Measurements from ENCODE around the gene MEAF6.

MEAF6 gene

DNA sequence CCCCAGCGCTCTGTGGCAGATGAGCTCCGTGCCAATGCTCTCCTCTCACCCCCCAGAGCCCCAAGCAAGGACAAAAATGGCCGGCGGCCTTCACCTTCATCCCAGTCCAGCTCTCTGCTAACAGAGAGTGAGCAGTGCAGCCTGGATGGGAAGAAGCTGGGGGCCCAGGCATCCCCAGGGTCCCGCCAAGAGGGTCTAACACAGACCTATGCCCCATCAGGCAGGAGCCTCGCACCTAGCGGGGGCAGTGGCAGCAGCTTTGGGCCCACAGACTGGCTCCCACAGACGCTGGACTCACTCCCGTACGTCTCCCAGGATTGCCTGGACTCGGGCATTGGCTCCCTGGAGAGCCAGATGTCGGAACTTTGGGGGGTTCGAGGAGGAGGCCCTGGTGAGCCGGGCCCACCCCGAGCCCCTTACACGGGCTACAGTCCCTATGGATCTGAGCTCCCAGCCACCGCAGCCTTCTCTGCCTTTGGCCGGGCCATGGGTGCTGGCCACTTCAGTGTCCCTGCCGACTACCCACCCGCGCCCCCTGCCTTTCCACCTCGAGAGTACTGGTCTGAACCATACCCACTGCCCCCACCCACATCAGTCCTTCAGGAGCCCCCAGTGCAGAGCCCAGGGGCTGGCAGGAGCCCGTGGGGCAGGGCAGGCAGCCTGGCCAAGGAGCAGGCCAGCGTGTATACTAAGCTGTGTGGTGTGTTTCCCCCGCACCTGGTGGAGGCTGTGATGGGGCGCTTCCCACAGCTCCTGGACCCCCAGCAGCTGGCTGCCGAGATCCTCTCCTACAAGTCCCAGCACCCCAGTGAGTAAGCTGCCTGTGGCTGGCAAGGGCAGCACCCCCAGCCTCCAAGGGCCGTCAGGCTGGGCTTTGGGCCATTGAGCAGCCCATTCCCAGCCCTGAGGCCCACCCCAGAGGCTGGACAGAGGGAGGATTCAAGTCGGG, 31.5 kb downstream of the MEAF6 start:
- no peak for DNase-seq

DNA sequence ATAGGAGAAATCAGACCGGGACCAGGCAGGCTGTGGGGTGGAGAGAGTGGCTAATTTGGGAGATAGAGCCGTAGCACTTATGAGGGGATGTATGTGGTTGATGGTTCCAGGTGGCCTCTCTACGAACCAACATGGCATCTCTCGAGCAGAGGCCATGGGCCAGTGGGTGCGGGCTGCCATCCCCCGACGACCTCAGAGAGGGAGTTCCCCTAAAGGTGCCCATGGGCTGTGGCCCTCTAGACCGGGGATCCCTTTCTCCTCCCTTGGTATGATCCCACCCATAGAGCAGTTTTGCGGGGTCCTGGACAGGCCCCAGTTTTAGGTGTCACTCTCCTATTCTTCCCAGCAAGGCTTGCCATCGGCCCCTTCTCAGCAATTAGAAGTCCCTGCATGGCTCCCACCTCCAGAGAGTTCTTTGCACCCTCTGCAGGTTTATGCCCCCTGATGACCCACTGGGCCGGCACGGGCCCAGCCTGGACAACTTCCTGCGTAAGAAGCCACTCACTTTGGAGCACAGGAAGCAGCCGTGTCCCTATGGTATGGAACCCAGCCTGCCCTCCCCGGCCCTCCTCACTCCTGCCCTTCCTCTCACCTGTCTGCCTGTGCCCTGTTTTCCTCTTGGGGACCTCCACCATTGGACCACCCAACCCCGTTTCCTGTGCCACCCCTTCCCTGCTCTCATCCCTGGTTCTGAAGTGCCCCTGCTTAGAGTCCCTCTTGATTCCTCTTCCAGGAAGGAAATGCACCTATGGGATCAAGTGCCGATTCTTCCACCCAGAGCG, 32.4 kb downstream of the MEAF6 start:
- no peak for DNase-seq

DNA sequence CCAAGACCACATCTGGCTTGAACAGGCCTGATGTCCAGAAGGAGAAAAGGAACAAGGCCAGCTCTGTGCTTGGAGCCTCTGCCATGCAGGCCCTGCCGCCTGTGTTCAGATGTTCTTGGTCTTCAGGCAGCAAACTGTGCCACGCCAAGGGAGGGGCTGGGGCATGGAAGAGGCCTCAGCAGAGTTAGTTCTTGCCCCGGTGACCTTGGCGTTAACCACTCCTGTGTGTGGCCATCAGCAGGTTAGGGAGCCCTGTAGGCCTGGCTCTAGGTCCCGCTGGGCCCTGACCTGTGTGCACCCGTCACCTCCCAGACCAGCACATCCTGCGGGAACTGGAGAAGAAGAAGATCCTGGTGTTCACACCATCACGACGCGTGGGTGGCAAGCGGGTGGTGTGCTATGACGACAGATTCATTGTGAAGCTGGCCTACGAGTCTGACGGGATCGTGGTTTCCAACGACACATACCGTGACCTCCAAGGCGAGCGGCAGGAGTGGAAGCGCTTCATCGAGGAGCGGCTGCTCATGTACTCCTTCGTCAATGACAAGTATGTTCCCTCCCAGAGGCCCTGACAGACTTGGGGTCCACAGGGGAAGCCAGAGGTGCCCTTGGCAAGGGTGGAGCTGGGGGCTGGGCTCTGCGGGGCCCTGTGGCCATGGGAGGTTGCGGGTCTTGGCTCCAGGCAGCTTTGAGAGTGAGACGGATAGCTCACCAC, 33.1 kb downstream of the MEAF6 start:
- DNase-seq: no peak

DNA sequence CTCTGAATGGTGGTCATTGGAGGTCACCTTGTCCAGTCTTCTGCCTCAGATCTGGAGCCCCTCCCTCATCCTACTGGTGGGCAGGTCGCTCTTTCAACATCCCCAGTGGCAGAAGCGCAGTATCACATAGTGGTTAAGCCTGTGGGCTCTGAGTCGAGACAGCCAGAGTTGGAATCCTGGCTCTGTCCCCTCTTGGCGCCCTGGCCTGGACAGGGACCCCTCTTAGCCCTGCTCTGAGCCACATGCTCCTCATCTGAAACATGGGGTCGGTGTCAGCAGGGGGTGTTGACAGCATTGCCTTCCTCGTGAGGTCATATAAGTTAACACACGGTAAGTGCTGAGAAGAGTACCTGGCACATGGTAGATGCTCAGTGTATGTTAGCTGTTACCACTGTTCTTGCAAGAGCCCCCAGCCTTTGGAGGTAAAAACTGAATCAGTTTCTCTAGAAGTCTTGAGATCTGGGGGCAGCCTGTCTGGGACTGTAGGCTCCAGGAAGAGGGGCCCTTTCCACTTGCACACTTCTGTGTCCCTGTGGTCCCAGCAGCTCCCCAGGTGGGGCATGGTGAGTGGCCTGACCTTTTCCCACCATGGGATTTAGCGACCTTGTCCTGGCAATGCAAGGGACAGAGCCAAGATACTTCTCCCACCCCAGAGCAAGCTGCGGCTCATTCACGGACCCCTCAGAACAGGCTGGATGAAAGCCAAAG, 33.8 kb downstream of the MEAF6 start:
- no peak for DNase-seq

DNA sequence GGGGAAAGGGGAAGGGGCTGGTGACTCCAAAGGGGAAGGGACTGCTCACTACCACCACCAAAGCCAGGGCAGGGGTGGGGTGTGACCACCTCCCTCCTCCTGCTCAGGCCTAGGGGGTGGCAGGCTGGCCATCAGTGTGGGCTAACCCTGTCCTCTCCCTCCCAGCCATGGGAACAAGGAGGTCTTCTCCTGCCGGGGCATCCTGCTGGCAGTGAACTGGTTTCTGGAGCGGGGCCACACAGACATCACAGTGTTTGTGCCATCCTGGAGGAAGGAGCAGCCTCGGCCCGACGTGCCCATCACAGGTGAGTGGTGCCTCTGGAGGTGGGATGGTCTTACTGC, 34.5 kb downstream of the MEAF6 start:
- DNase-seq: no peak

DNA sequence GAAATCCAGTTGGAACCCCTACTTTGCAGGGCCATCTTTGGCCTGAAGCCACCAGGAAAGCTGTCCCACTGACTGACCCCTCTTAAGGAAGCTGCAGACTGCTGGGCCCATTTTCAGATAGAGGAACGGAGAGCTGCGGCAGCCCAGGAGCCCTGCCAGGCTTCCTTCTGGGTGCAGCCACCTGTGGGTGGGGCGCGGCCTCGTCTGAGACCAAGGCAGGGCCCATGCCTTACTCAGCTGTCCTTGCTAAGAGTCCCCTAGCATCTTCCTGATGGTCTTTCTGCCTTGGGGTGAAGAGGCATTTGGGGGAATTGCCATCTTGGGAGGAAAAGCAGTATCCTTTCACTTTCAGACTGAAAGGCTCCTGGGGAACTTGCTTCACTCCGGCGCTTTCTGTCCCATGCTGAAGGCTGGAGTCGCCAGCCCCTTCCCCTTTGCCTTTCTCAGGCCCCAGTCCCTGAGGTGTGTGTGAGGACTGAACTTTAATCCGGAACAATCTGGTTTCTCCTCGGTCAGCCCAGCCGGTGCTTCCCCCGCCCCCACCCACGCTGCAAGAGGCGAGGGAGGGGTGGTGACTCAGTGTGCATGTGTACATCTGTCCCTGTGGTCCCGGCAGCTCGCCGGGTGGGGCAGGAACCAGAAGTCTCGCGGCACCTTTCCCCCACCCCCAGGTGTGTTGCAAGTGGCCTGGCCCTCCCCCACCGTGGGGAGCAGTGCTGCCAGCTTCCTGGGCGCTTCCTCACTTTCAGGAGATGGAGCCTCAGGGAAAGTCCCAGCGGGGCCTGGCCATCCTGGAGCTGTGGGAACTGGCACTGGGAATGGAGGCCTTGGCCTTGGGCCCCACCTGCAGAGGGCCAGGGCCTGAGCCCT, 35.1 kb downstream of the MEAF6 start:
- DNase-seq: no peak

DNA sequence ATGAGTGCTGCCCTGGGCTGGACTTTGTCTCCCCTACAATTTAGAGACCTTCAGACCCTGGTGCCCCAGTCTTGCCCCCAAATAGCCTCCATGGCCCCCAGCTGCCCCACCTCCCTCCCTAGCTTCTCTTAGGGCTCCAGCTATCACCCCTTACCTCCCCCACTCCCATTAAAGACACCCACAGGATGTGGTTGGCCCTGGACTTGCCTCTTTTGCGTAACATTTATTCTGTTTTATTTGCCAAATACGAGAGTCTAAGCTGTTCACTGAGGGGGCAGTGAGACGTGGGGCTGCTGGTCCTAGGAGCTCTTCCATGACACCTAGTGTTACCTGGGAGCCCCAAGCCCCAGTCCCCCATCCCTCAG, 35.7 kb downstream of the MEAF6 start:
- DNase-seq: no peak

DNA sequence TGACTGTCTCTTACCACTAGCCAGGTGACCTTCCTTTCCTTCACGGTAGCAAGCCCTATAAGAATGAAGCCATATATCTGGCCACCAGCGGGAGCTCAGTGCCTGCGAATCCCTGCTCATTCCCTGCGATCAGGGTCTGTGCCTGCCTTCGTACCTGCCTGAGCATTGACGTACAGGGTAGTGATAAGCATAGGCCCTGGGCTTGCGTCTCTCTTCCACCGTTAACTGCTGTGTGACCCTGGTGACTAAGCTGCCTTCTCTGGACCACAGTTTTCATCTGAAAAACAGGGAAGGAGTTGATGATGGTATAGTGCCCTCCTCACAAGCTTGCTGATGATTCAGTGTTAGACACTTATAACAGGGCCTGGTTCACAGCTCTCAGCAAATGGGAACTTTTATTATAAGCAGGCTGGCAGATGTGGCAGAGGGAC, 36.1 kb downstream of the MEAF6 start:
- no peak for DNase-seq

DNA sequence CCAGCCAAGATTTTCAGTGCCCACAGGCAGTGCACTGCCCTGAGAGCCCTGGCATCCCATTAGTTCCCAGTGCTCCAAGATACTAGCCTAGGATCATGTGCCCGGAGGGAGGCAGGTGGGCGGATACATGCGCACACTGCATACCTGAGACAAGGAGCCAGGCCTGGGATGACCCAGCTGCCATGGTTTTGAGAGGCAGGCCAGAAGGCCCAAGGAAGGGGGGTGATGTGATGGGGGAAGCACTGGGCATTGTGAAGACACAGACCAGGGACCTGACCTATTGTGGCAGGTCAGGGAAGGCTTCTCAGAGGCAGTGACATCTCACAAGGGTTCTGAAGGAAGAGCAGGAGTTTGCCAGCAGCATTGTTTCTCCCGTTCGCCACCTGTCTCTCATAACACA, 36.6 kb downstream of the MEAF6 start:
- DNase-seq: no peak

DNA sequence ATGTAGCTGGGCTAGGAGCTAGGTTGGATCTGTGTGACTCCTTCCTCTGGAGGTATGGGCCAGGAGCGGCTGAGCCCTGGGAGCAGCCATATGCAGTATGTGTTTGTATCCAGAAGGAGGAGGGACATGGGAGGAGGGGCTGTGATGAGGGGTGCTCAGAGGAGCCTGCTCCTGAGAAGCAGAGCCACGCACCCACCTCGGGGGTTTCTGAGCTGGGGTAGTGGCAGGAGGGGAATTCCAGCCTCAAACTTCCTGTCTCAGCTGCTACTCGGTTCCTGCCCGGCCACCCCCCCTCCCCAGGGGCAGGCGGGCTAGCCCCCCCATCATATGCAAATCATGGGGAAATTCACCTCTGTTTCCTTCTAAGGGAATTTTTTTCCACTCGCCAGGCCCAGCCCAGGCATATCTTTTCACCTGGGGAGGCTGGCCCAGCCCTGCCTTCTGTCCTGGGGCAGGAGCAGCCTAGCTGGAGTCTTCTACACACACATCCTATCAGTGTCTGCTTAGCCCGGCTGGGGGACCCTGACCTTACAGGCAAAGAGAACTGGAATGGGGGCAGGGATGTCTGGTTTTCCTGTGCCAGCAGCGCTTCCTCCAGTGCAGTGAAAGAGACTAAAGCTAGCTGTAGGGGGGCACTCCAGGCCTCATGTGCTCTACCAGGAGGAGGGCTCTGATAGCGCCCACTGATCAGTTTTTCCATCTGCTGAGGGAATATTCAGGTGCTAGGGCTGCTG, 37.2 kb downstream of the MEAF6 start:
- DNase-seq: no peak

DNA sequence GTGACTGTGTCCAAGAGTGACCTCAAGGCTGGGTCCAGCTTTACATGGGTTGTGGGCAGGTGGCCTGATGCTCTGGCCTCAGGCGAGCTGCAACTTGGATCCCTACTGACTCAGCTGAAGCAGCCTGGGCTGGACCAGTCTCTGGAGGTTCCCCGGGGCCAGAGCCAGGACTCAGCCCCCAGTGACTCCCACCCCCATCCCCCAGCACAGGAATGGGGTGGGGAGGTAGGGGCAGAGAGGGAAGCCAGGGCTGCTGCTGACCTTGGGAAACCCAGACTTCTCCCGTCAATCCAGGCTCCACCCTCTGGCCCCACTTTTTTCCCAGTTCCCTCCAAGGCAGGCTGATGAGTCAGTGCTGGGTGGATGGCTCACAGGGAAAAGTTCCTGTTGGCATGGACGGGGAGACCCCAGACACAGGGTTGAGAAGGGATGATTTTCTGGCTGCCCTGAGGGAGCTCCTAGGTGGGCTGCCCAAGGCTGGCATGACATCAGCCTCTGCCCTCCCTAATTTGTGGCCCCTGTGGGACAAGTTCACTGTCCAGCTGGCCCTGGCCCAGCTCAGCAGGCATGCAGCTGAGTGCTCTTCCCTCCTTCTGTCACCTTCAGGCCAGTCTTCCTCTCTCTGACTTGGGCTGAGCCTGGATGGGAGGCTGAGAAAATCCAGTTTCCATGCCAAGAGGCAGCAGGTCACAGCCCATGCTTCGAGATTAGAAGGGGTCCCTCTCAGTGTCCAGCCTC, 37.9 kb downstream of the MEAF6 start:
- DNase-seq: no peak

DNA sequence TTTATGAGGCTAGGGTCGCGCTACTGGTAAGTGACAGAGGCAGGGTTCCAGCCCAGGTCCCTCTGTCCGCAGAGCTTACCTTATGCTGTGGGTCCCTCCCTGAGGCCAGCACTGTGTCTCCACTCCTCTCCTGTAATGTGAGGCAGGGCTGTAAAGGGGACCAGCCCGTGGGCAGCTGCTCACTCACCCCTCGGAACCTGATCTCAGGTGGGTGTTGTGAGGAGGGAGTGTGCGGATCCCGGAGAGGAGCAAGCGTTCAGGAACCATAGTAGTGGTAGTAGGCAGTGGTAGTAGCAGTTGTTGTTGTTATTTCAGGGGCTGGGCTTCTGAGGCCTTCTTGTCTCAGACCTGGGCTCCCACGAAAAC, 38.5 kb downstream of the MEAF6 start:
- DNase-seq: no peak

DNA sequence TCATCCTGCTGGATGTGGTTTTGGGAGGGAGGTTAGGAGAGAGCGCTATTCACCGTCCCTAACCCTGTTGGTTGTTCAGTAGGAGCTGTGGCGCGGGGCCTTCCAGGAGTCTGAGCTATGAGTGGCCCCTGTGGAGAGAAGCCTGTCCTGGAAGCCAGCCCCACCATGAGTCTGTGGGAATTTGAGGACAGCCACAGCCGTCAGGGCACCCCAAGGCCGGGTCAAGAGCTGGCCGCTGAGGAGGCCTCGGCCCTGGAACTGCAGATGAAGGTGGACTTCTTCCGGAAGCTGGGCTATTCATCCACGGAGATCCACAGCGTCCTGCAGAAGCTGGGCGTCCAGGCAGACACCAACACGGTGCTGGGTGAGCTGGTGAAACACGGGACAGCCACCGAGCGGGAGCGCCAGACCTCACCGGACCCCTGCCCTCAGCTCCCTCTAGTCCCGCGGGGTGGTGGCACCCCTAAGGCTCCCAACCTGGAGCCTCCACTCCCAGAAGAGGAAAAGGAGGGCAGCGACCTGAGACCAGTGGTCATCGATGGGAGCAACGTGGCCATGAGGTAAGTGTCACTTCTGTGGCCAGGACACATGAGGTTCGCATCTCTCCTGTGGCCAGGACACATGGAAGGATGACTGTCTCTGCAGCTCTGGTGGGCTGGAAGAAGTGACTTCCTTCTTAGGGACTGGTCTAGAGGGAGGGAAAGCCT, 39.0 kb downstream of the MEAF6 start:
- no peak for DNase-seq

DNA sequence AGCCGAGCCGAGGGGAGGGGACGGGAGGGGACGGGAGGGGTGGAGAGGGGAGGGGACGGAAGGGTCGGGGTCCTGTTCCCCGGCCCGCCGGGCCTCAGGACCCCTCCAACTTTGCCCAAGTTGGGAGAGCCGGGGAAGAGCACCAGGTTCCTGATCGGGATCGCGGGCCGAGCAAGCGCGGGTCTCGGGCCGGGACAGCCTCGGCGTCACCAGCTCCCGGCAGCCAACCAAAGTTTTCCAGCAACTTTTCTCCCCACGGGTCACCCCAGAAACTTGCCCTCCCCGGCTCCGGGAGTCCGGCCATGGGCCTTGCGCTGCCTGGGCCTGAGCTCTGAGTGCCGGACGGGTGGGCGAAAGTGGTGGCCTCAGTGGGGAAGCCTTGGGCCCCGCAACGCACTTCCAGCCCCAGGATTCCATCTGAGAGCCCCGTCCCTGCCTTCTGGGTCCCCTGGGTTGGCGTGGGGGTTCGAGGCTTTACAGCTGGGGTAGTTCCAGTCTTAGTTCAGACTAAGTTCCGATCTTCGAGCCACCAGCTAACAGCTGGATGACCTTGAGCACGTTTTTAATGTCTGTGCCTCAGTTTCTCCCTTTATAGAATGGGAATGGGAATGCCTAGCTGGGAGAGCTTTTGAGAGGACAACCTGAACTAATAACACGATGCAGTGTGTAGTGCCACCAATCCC, 39.7 kb downstream of the MEAF6 start:
- DNase-seq: no peak

DNA sequence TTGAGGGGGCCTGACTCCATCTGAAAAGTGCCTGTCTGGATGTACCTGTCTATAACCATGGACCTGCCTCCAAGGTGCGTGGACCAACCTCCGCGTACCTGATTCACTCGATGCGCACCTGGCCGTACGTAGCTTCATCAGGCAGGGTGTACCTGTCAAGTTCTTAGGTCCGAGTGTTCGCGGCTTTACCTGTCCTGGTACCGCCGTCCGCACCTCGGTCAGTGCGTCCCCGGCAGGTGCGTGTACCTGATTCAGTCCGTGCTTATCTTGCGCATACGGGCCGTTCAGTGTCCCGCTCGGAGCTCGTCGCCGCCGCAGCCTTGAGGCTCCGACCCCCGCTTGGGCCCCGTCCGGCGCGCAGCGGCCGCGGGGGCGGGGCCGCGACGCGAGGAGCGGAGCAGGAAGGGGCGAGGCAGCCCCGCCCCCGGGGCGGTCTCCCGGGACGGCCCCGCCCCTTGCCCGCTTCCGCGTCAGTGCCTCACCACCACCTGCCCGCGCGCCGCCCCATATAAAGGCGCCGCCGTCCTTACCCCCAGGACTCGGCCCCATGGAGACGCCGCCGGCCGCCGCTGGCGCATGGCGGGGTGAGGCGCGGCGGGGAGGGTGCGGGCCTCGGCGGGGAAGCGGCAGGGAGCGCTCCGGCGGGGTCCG, 40.4 kb downstream of the MEAF6 start, which contains the start of gene ZC3H12A:
ZC3H12A (plus strand) TSS at position 535 of the 651 bp plus-strand sequence. CDS start 917 bp downstream, outside the sequence.
- DNase-seq: peak; percentile 72

DNA sequence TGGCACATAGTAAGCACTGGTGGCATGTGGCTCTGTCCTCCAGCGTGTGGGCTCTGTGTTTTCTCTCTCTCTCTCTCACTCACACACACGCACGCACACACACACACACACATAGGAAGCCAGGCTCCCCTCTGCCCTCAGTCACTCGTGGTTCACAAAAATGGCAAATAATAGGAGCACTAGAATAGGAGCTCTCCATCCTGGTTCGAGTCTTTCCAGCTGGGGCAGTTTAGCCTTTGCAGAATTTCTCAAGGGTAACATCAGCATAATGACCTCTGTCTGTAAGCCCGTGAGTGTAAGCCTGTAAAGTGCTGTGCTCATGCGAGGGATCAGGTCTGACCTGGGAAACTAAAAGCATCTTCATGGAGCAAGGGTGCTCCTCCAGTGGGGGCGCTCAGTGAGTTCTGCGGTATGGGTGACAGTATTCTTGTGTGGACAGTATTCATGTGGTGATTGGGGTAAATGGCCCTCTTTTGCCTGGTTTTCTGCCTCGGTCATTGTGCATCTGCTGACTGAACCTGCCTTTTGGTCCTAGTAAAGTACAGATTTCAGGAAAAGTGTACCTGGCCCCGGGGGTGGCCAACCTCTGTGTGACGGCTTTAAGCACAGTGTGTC, 41.0 kb downstream of the MEAF6 start:
- DNase-seq: peak in 1 of 2 donors; percentile 24

DNA sequence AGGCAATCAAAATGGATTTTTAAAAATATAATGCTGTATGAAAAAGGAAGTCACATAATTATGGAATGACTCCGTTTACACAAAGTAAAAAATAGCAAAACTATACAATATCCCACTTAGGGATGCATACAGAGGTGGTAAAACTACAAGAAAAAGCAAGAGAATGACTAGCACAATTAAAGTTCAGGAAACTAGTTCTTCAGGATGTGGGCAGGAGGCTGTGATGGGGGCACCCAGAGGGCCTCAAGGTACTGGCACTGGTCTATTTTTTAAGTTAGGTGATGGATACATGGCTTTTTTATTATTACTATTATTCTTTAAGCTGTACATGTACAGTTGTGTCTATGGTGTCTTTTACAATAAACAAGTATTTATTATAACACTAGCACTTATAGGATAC, 41.6 kb downstream of the MEAF6 start:
- no peak for DNase-seq

DNA sequence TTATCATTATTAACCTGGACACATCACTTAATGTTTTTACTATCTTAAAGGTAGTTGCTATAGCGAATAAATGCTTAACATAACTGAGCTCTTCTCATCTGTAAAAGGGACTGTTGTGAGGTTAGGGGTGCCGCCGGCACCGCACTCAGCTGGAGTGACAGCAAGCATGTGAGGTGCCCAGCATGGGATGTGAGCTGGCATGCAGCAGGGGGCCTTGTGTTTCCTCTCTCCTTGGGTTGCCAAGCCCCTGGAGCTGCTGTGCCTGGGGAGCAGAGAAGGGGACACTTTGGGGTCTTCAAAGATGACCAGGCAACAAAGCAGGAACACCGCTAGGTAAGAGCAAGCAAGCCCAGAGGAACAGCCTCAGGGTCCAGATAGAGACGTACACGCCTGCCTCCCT, 42.3 kb downstream of the MEAF6 start:
- DNase-seq: no peak
